Activated CD4-positive, alpha-beta T cell treated with anti-CD3 and anti-CD28 coated beads, Interleukin-2, amount 50 U/mL, for 1 hour (primary cell): ENCODE data around the gene MRGPRF.

Source experiments
- DNase-seq: peaks from one replicate; pipeline ENCODE4 v3.0.0-alpha.2; 2020

The MRGPRF gene

DNA sequence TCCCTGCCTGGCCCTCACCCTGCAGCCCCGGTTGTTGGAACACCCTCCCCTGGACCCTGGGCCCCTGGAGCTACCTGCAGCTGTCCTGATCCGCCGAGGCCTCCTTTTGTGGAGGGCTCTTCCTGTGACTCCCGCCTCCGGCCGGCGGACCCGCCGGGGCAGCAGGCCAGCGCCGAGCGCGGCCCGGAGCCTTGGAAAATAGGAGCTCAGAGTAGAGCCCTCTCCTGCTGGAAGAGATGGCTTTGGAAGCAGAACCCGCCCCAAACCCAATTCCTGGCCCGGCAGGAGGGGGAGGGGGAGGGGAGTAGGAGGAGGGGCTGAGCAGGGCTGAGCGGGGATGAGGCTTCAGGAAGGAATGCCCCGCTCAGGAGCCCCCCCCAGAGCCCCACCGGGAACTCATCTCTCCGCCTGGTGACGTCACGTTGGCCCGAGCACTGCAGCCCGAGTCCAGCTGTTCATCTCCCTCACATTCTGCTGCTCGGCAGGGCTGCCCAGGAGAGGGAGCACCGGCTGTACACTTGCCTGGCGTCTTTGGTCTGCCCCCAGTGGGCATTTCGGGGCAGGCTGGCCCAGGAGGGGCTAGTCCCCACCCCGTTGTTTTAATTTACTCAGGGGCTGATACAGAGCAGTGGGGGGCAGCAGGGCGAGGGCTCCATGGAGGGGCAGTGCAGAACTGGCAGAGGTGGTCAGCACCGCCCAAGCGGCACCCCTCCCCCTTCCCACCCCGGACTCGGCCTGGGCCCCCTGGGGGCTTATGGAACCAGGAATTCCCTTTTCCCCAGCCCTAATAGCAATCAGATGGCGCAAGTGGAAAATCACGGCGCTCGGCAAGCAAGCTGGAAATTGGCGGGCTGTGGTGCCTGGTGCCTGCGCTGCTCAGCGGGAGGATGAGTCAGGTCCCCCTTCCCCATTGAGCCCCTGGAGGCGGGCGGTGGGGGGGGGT is at the start of gene MRGPRF:
MRGPRF (minus strand) TSS at position 238 of the 943 bp plus-strand sequence. CDS start 3,345 bp downstream, outside the sequence.
- no peak for DNase-seq

GRCh38 chr11:69062169-69062855 is 49.3 kb upstream of the MRGPRF start:
- DNase-seq = no peak

DNA sequence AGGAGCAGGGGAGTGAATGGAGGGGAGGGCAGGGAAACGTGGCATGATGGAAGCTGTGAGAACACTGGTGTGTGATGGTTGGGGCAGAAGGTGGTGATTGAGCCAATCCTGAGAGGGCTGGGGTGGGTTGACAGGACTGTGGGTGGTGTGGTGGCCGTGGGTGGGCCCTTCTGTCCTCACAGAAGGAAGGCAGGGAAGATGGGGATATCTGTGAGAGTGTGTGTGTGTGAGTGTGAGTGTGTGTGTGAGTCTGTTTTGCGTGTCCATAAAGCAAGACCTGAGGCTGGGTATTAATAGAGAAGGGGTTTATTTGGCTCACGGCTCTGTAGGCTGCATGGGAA is 48.6 kb upstream of the MRGPRF start:
- no peak for DNase-seq

- no peak for DNase-seq
Observed at GRCh38 chr11:69060806-69061712, 48.0 kb upstream of the MRGPRF start.

- no peak for DNase-seq
Observed at GRCh38 chr11:69059985-69060384, 46.9 kb upstream of the MRGPRF start.

GRCh38 chr11:69059429-69059828 is 46.4 kb upstream of the MRGPRF start:
- no peak for DNase-seq

DNA sequence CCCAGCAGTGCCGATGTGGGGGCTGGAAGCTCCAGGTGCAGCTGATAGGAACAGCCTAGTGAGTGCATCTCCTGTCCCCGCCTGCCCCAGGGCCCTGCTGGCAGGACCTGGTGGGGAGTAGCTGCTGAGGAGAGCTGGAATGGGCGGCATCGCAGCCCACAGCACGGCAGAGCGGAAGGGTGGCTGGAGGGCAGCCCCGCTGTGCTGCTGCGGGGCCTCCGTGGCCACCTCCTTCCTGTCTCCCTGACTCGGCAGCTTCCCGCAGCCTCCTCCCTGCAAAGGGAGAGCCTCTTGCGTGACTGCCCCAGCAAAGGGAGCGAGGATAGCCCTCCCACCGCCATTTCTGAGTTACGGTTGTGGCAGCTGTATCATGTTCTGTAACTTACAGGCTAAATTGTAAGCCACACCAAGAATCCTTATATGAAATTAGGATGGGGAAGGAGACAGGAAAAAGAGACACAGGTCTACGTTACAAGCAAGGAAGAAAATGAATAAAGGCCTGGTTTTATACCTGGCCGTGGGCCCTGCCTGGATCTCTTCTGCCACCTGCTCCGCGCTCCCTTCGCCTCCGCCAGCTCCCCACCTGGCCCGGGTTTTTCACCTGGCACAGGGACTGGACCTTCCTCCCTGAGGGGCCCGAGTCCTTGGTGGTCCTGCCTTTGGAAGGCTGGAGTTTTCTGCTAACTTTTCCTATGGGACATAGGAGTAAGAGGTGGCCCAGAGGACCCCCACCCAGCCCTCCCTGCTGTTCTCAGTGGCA is 45.6 kb upstream of the MRGPRF start:
- no peak for DNase-seq

DNA sequence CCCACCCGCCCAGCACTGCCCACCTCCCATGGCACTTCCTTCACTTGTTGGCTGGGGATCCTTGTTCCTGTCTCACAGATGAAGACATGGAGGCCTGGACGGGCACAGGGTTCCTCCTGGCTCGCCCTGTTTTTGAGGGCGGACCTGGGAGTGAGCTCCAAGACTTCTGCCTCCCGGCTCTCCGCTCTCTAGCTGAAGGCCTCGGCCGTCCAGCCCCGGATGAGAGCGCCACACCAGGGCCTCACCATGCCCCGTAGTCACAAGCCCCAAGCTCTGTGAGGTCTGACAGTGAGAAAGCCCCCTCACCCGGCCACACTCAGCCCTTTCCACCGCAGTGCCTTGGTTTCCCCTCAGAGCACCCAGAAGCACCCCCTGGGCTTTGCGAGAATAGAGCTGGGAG is 44.8 kb upstream of the MRGPRF start:
- no peak for DNase-seq

DNA sequence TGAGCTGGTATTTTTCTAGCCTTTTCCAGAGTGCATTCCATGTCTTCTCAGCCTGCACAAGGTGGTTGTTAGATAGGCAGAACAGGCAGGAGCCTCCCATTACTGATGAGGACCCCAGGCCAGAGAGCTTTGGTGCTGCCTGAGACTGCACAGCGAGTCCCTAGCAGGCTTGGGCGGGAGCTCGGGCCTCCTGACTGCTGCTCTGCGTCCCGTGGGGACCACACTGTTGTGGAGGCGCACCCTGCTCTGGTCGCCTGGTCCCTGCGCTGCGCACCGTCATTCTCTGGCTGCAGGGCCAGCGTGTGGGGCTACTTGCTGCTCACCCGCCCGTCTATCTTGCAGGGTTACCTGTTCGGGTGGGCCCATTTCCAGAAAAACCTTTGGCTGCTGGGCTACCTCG is 44.2 kb upstream of the MRGPRF start:
- DNase-seq = no peak

- no peak for DNase-seq
Observed at GRCh38 chr11:69055598-69056516, 42.8 kb upstream of the MRGPRF start.

DNA sequence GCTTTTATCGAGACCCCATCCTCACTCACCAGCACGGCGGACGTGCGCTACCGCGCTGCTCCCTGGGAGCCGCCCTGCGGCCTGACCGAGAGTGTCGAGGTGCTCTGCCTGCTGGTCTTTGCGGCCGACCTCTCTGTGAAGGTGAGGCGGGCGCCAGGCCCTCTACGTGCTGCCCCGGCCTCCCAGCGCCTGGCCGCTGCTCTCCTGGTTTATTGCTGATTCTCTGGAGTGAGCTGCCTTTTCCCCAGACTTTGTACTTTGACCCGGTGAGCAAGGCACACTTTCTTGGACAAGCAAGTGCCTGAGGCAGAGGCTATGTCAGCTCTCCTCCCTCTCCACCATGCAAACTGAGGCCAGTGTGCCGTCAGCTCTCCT is 42.2 kb upstream of the MRGPRF start:
- DNase-seq = no peak

- no peak for DNase-seq
Observed at GRCh38 chr11:69054397-69055211, 41.6 kb upstream of the MRGPRF start.

DNA sequence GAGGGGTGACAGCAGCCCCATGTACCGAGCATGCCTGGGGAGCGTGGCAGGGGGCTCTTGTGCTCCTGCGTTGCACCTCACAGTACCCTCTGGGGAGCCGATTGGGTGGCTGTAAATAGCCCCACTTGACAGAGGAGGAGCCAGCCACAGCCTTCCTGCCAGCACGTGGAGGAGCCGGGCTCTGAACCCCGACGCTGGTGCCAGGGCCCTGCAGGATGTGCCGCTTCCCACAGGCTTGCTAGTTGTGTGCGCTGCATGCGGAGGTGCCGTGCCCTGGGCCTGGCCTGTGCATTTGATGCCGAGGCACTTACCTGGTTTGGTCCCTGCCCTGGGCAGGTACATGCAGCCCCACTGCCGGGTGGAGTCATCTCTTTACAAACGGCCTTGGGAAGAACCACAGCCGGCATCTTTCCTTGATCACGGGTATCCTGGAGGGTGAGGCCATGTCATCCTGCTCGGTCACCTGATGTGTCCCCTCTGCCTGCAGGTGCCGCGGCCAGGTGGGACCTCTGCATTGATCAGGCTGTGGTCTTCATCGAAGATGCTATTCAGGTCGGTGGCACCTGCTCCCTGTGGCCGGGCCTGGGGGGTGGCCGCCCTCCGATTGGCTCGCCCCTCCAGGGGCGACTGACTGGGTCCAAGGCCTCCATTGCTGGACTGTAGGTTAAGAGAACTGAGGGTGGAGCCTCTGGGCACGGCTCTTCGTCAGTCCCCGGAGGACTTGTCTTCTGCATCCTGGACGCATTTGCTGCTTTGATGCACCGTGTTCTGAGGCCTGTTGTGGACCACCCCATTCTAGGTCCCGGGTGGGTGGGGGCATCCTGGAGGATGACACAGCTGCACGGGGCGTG is 40.7 kb upstream of the MRGPRF start:
- DNase-seq = no peak

DNA sequence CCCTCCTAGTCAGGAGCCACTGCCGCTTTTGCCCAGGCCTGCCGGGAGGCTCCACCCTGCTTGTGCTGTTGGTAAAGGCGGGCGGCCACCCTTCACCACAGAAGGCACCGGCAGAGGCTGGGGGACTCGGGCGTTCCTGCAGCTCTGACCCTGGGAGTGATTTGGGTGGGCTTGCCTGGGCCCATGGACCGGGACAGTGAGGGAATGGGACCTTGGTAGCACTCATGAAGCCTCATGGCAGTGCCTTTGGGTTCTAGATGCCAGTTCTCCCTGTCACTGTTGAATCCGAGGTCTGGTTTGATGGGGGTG is 40.1 kb upstream of the MRGPRF start:
- DNase-seq = no peak

DNA sequence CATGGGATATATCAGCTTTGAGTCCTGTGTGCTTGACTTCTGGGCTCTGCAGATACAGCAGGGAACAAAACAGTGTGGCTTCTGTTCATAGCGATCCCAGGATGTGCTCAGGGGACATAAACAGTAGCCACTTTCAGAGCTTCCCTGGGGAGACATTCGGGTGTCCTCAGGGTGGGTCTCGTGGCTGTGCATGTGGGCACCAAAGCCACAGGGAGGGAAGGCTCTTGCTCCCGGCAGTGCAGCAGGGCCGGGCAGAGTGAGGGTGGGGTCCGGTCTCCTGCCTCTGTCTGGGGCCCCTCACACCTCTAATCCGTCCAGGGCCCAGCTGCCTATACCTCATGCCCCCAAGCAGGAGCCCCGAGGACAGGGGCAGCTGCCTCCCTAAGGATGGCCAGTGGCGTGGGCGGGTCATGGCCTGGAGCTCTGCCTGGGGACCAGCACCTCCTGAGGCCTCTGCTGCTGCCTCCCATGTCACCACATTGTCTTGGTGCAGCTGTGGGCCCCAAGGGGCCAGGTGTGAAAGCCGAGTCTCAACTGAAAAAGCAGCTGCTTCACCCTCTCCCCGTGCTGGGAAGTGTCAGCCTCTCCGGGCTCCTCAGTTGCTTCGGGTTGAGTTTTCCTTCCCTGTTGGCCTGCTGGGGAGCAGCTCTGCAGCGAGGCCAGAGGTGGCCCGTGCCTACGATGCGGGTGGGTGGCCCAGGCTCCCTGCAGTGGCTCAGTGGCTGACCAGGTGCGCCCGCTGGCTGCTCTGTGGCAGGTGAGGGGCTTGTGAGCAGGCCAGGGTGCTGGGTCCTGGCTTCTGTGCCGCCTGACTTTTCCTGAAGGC is 39.5 kb upstream of the MRGPRF start:
- DNase-seq = no peak

GRCh38 chr11:69051381-69052342 is 38.6 kb upstream of the MRGPRF start:
- DNase-seq = no peak

GRCh38 chr11:69050592-69051380 is 37.7 kb upstream of the MRGPRF start:
- no peak for DNase-seq
